Smooth muscle cell (in vitro differentiated cells): ENCODE measurements around the gene TBR1. TPM values are rescaled to one million over a fixed set of nuclear protein-coding genes. Genes with fewer than 3 reads are reported as not detected.

ENCODE experiments used
- DNase-seq: peaks from one replicate; lab custom pipeline; 2025; ENCODE audit not compliant: unreplicated experiment; lab: John Stamatoyannopoulos, UW
- H2AFZ ChIP-seq: fragments of 200-600 bp; sonication (generic); 2 replicates; pipeline ENCODE4 v1.6.0; 2016; ENCODE audit warnings: antibody characterized with exemption, low read depth, mild to moderate bottlenecking
- H3F3A ChIP-seq: fragments of 200-600 bp; sonication (generic); 2 replicates; pipeline ENCODE4 v1.6.0; 2017; ENCODE audit warnings: antibody characterized with exemption, low read depth
- H3K27ac ChIP-seq: fragments of 200-600 bp; sonication (generic); 2 replicates; pipeline ENCODE4 v1.5.1; 2016; ENCODE audit warnings: low read depth, mild to moderate bottlenecking
- H3K27me3 ChIP-seq: fragments of 200-600 bp; sonication (generic); 2 replicates; pipeline ENCODE4 v1.6.1; 2016; ENCODE audit warnings: low read depth, mild to moderate bottlenecking
- H3K36me3 ChIP-seq: fragments of 200-600 bp; sonication (generic); 2 replicates; pipeline ENCODE4 v1.5.1; 2016; ENCODE audit warnings: low read depth
- H3K4me1 ChIP-seq: fragments of 200-600 bp; sonication (generic); 2 replicates; pipeline ENCODE4 v1.5.1; 2016; ENCODE audit warnings: low read depth
- H3K4me2 ChIP-seq: fragments of 200-600 bp; sonication (generic); 2 replicates; pipeline ENCODE4 v1.6.0; 2016; ENCODE audit warnings: mild to moderate bottlenecking
- H3K4me3 ChIP-seq: fragments of 200-600 bp; sonication (generic); 2 replicates; pipeline ENCODE4 v1.5.1; 2016; ENCODE audit warnings: mild to moderate bottlenecking
- H3K79me2 ChIP-seq: fragments of 200-600 bp; sonication (generic); 2 replicates; pipeline ENCODE4 v1.6.0; 2016; ENCODE audit warnings: low read depth, mild to moderate bottlenecking
- H3K9ac ChIP-seq: fragments of 200-600 bp; sonication (generic); 2 replicates; pipeline ENCODE4 v1.6.0; 2016; ENCODE audit warnings: low read depth
- H3K9me3 ChIP-seq: fragments of 200-600 bp; sonication (generic); replicated peaks from 2 replicates; pipeline ENCODE4 v1.5.1; 2016; ENCODE audit warnings: low read depth
- H4K20me1 ChIP-seq: fragments of 200-600 bp; sonication (generic); 2 replicates; pipeline ENCODE4 v1.6.0; 2016; ENCODE audit warnings: low read depth
- CTCF ChIP-seq: fragments of 200-600 bp; sonication (generic); IDR thresholded peaks from 2 replicates; pipeline ENCODE4 v1.5.1; 2017; ENCODE audit warnings: borderline replicate concordance, mild to moderate bottlenecking, antibody characterized with exemption; ENCODE audit not compliant: insufficient read depth, poor library complexity, severe bottlenecking
- WGBS: methylation state at CpG from one replicate; pipeline ENCODE4 v1.1.7; 2016; ENCODE audit warnings: low lambda C conversion rate; 5-methylcytosine and 5-hydroxymethylcytosine counted together
- polyA plus RNA-seq: library from polyadenylated mRNA; unstranded; fragments of >200 nt; fragmentation: Nextera tagmentation; extraction: Ambion mirVana; gene quantifications from 2 replicates; pipeline ENCODE4 v1.2.1, GENCODE V29; 2016
- total RNA-seq: library from RNA; depleted of rRNA; stranded (reverse); fragments of >200 nt; gene quantifications from 2 replicates; pipeline ENCODE4 v1.2.3, GENCODE V29; 2014

The TBR1 gene
- total and polyA plus RNA-seq, 2 experiments from 2014 or later = 2.3 TPM; not detected in 1

- Histone ChIP-seq H3F3A (no peaks in the 10 kb centered on the region), H3K36me3 (no peaks in the 10 kb centered on the region), H3K9ac (no peak overlapping the region), H3K27me3 (peaks cover 54% of the 10 kb centered on the region), H3K4me1 (no peaks in the 10 kb centered on the region), H3K4me3 (no peak overlapping the region), H3K4me2 (no peak overlapping the region), H3K9me3 (no peaks in the 10 kb centered on the region), H2AFZ (no peak overlapping the region), H3K79me2 (no peaks in the 10 kb centered on the region), H3K27ac (no peak overlapping the region), H4K20me1 (no peaks in the 10 kb centered on the region)
- 61% methylated on average over 2 of the region's 2 CpGs for WGBS
- no peak for TF ChIP-seq CTCF
- DNase-seq = no peak
Observed at GRCh38 chr2:161438598-161438997, 22.5 kb downstream of the TBR1 start.

GRCh38 chr2:161445097-161445496, 29.0 kb downstream of the TBR1 start:
- H2AFZ ChIP-seq = no peak overlapping the region
- no peak overlapping the region for H3K4me3 ChIP-seq
- no peaks in the 10 kb centered on the region for H3K4me1 ChIP-seq
- no peak for DNase-seq
- H3K79me2 ChIP-seq = no peaks in the 10 kb centered on the region
- TF ChIP-seq CTCF = no peak
- WGBS = 96% methylated on average over 12 of the region's 12 CpGs
- H3K9me3 ChIP-seq = no peaks in the 10 kb centered on the region
- no peak overlapping the region for H3K9ac ChIP-seq
- no peaks in the 10 kb centered on the region for H3F3A ChIP-seq
- H3K27ac ChIP-seq = no peak overlapping the region
- no peak overlapping the region for H3K4me2 ChIP-seq
- H3K27me3 ChIP-seq = peaks cover 12% of the 10 kb centered on the region
- H4K20me1 ChIP-seq = no peaks in the 10 kb centered on the region
- no peaks in the 10 kb centered on the region for H3K36me3 ChIP-seq

GRCh38 chr2:161448431-161448830, 32.3 kb downstream of the TBR1 start:
- no peaks in the 10 kb centered on the region for H3K9me3 ChIP-seq
- H3K36me3 ChIP-seq = no peaks in the 10 kb centered on the region
- no peak overlapping the region for H2AFZ ChIP-seq
- no peak overlapping the region for H3K9ac ChIP-seq
- H3K4me1 ChIP-seq = no peaks in the 10 kb centered on the region
- no peak overlapping the region for H3K4me3 ChIP-seq
- no peaks in the 10 kb centered on the region for H3K79me2 ChIP-seq
- no peaks in the 10 kb centered on the region for H3F3A ChIP-seq
- peaks cover 4% of the 10 kb centered on the region for H3K27me3 ChIP-seq
- H3K4me2 ChIP-seq = no peak overlapping the region
- H3K27ac ChIP-seq = no peak overlapping the region
- DNase-seq = no peak
- no peak for TF ChIP-seq CTCF
- no peaks in the 10 kb centered on the region for H4K20me1 ChIP-seq

GRCh38 chr2:161471631-161472030, 55.5 kb downstream of the TBR1 start:
- no peak overlapping the region for H3K27ac ChIP-seq
- H3F3A ChIP-seq = no peaks in the 10 kb centered on the region
- H2AFZ ChIP-seq = no peak overlapping the region
- H3K79me2 ChIP-seq = no peaks in the 10 kb centered on the region
- H4K20me1 ChIP-seq = no peaks in the 10 kb centered on the region
- H3K36me3 ChIP-seq = no peaks in the 10 kb centered on the region
- H3K4me2 ChIP-seq = no peak overlapping the region
- no peaks in the 10 kb centered on the region for H3K9me3 ChIP-seq
- WGBS = 83% methylated on average over 2 of the region's 2 CpGs
- no peaks in the 10 kb centered on the region for H3K4me1 ChIP-seq
- TF ChIP-seq CTCF = no peak
- H3K27me3 ChIP-seq = peaks cover 2% of the 10 kb centered on the region
- DNase-seq = no peak
- H3K9ac ChIP-seq = no peak overlapping the region
- H3K4me3 ChIP-seq = no peak overlapping the region
